BJ (cell line): ENCODE results near the gene CYP51A1. TPM values are rescaled to one million over a fixed set of nuclear protein-coding genes. Genes with fewer than 3 reads are reported as not detected.

Source experiments
- CTCF ChIA-PET: fragments of 350-600 bp; formaldehyde crosslinking; extraction: SDS; loops from one replicate; lab custom pipeline; 2021; ENCODE audit warnings: antibody characterized with exemption, inconsistent platforms; lab: Yijun Ruan, JAX
- POLR2A ChIA-PET: fragments of 300-600 bp; sonication (Branson Sonifier 250); formaldehyde crosslinking; extraction: SDS; loops from one replicate; lab custom pipeline; 2021; ENCODE audit warnings: antibody characterized with exemption; lab: Charles Lee
- DNase-seq: peaks from one replicate; pipeline ENCODE4 v3.0.0-alpha.2; 2011; ENCODE audit warnings: low read depth
- H3K27me3 ChIP-seq: 2 replicates; pipeline ENCODE4 v1.6.0; 2011; ENCODE audit warnings: low read length; ENCODE audit not compliant: control insufficient read depth, insufficient read depth
- H3K36me3 ChIP-seq: 2 replicates; pipeline ENCODE4 v1.5.1; 2011; ENCODE audit warnings: low read length; ENCODE audit not compliant: control insufficient read depth, insufficient read depth
- H3K4me3 ChIP-seq: 2 replicates; pipeline ENCODE4 v1.5.1; 2011; ENCODE audit warnings: low read depth, mild to moderate bottlenecking, control low read depth, low read length
- polyA plus RNA-seq: library from polyadenylated mRNA; depleted of rRNA; stranded (reverse); fragments of >200 nt; gene quantifications from 2 replicates; pipeline ENCODE4 v1.2.3, GENCODE V29; 2011
- TF ChIP-seq, protein P1 (sequence below): IDR thresholded peaks from 2 replicates; pipeline ENCODE4 v1.5.1; 2011; ENCODE audit warnings: low read depth, mild to moderate bottlenecking, control low read depth, inconsistent platforms, low read length, moderate library complexity; ENCODE audit not compliant: insufficient read depth

The CYP51A1 gene
- polyA plus RNA-seq, 1 experiment = 2.2 TPM

DNA sequence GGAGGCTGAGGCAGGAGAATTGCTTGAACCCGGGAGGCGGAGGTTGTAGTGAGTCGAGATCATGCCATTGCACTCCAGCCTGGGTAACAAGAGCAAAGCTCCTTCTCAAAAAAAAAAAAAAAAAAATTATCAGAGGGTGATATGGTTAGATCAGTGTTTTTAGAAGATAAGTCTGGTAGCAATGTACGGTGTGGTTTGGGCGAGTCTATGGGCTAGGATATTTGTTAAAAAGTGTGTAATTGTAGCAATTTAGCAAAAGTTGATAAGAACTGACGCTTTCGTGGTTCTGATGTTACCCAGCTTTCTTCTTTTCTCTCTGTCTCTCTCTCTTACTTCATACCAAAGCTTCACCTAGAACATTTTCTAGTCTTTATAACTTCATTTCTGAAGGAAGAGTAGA, 6.9 kb upstream of the CYP51A1 start:
- no peak overlapping the region for H3K4me3 ChIP-seq
- CTCF ChIA-PET = interaction anchor here (1.6 kb wide), 1 partner anchor 306 kb away, joined by 3 read pairs; the partner anchor contains the start of gene GATAD1
- no peaks in the 10 kb centered on the region for H3K36me3 ChIP-seq
- no peaks in the 10 kb centered on the region; the same call in 1 of the 2 replicates for H3K27me3 ChIP-seq
- POLR2A ChIA-PET = no interaction called here
- DNase-seq = no peak
- TF ChIP-seq, protein P1, sequence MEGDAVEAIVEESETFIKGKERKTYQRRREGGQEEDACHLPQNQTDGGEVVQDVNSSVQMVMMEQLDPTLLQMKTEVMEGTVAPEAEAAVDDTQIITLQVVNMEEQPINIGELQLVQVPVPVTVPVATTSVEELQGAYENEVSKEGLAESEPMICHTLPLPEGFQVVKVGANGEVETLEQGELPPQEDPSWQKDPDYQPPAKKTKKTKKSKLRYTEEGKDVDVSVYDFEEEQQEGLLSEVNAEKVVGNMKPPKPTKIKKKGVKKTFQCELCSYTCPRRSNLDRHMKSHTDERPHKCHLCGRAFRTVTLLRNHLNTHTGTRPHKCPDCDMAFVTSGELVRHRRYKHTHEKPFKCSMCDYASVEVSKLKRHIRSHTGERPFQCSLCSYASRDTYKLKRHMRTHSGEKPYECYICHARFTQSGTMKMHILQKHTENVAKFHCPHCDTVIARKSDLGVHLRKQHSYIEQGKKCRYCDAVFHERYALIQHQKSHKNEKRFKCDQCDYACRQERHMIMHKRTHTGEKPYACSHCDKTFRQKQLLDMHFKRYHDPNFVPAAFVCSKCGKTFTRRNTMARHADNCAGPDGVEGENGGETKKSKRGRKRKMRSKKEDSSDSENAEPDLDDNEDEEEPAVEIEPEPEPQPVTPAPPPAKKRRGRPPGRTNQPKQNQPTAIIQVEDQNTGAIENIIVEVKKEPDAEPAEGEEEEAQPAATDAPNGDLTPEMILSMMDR = no peak

DNA sequence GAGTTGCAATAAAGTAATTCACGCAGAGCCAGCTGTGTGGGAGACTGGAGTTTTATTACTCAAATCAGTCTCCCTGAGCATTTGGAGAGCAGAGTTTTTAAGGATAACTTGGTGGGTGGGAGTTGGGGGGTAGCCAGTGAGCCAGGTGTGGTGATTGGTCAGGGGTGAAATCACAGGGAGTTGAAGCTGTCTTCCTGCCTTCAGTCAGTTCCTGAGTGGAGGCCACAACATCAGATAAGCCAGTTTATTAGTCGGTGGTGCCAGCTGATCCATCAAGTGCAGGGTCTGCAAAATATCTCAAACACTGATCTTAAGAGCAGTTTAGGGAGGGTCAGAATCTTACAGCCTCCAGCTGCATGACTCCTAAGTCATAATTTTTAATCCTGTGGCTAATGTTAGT, 3.3 kb upstream of the CYP51A1 start:
- CTCF ChIA-PET = interaction anchor here (1.1 kb wide), 1 partner anchor 310 kb away, joined by 3 read pairs; the partner anchor contains the start of gene GATAD1
- POLR2A ChIA-PET = interaction anchor here (0.7 kb wide), 1 partner anchor 192 kb away, joined by 7 read pairs; no protein-coding TSS in a partner anchor

DNA sequence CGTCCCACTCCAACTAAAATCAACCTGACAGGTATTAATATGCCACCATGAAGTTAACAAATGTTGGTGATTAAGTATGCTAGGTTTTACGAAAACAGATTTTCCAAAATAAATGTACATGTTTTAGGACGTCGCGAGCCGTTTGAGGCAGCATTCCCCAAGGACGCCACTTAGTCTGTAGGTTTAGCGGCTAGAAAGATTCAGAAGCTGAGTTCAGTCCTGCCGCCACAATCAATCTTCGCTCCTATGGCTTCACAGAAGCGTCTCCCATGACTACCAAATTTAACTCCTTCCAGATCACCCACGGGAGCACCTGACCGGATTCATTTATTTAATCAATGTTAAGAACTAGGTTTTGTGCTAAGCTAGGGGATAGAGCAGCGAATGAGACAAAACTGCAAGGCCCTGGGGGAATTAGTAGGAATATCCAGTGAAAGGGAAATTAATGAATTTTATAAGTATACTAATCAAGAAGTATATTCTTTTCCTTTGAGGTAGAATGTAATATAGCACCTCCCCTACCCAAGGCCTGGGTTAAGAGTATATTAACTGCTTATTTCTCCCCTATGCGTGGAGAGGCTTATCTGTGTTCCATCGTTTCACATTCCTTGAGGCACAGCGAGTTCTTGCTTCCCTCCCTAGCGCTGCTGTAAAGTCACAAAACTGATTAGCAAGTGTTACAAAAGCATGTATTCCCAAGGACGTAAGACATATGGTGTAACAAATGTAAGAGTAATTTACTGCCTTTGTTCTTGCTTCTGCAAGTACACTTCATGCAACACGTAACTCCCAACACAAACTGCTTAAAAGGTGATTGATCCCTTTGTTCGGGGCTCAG, 994 bp upstream of the CYP51A1 start:
- Histone ChIP-seq H3K27me3 (no peaks in the 10 kb centered on the region), H3K36me3 (no peaks in the 10 kb centered on the region), H3K4me3 (peak overlapping the region; percentile 75)
- TF ChIP-seq, protein P1 = no peak
- DNase-seq = no peak
- ChIA-PET POLR2A (no interaction called here), CTCF (interaction anchor here (1.0 to 2.8 kb wide), 5 partner anchors 10 to 44 kb away, joined by 3 to 9 read pairs (median 3); partner anchors contain the start of gene LRRD1)

More for the DNA sequence above, 3.3 kb upstream of the CYP51A1 start:
- TF ChIP-seq, protein P1 = no peak
- Histone ChIP-seq H3K36me3 (no peaks in the 10 kb centered on the region), H3K27me3 (no peaks in the 10 kb centered on the region; the same call in 1 of the 2 replicates), H3K4me3 (no peak overlapping the region)
- no peak for DNase-seq

DNA sequence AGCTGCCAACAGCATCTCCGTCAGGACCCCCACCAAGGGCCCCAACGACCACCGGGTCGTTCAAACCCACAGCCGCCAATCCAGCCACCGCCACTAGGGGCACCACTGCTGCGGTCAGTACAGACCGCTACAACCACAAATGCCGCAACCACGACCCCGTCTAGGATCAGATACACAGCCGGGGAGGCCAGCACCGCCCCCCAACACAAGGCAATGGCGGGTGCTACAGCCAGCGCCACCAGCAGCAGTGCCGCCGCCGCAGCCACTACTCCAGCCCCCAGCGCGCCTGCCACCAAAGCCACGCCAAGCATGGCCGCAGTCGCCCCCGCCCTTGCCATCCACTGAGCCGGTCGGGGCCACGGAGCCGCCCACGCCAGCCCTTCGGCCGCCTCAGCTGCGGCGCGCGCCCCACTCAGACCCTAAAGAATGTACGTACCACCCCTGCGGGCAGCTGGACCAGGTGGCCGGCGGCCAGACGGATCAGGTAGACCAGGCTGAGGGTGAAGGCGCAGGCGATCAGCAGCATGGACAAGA, 473 bp downstream of the CYP51A1 start:
- DNase-seq = no peak
- Histone ChIP-seq H3K36me3 (no peaks in the 10 kb centered on the region), H3K27me3 (no peaks in the 10 kb centered on the region), H3K4me3 (peak overlapping the region; percentile 75)
- TF ChIP-seq, protein P1 = peak; percentile 80
- POLR2A ChIA-PET = no interaction called here
- CTCF ChIA-PET = interaction anchor here (0.7 to 2.8 kb wide), 18 partner anchors 8 to 327 kb away, joined by 3 to 9 read pairs (median 4); partner anchors contain the start of gene LRRD1
